Muscle layer of colon (tissue), 2 donors: Measurements from ENCODE around the gene FRMD4A.
"Not testable (repeated sequence)": the region's sequence is repeated elsewhere in the genome, so short reads cannot be mapped to it uniquely, and the experiment has no call there.

Source experiments
- H3K27ac ChIP-seq: one replicate; pipeline ENCODE4 v1.7.0; 2013; ENCODE audit warnings: low read depth, mild to moderate bottlenecking, low read length, moderate library complexity
- H3K27me3 ChIP-seq, 2 donors: one replicate each; pipeline ENCODE4 v1.7.0; 2013; ENCODE audit warnings: low read length in 2 of 2, mild to moderate bottlenecking in 2 of 2; ENCODE audit not compliant: insufficient read depth in 2 of 2, control insufficient read depth in 1 of 2
- H3K36me3 ChIP-seq: one replicate; pipeline ENCODE4 v1.7.0; 2013; ENCODE audit warnings: mild to moderate bottlenecking, low read length; ENCODE audit not compliant: insufficient read depth
- H3K4me1 ChIP-seq: one replicate; pipeline ENCODE4 v1.7.0; 2013; ENCODE audit warnings: mild to moderate bottlenecking, low read length; ENCODE audit not compliant: insufficient read depth
- H3K4me3 ChIP-seq, 2 donors: one replicate each; pipeline ENCODE4 v1.7.0; 2013; ENCODE audit warnings: low read length in 2 of 2, low read depth in 1 of 2, mild to moderate bottlenecking in 1 of 2, moderate library complexity in 1 of 2
- H3K9ac ChIP-seq: one replicate; pipeline ENCODE4 v1.7.0; 2013; ENCODE audit warnings: low read length
- H3K9me3 ChIP-seq: one replicate; pipeline ENCODE4 v1.7.0; 2013; ENCODE audit warnings: mild to moderate bottlenecking, low read length
- donor health status: abdominal sarcoma.
- donor health status: Adenocarcinoma of cecum.

The FRMD4A gene

GRCh38 chr10:14199098-14199497 is 131.6 kb downstream of the FRMD4A start:
- H3K9me3 ChIP-seq, H3K36me3 ChIP-seq, H3K4me3 ChIP-seq: not testable (repeated sequence)

GRCh38 chr10:14198078-14198477 is 132.6 kb downstream of the FRMD4A start:
- no peaks in the 10 kb centered on the region for H3K36me3 ChIP-seq
- H3K4me1 ChIP-seq = no peaks in the 10 kb centered on the region
- H3K4me3 ChIP-seq = no peak overlapping the region
- no peak overlapping the region for H3K9ac ChIP-seq
- H3K9me3 ChIP-seq = no peaks in the 10 kb centered on the region
- H3K27me3 ChIP-seq = no peaks in the 10 kb centered on the region
- H3K27ac ChIP-seq = no peak overlapping the region

More at GRCh38 chr10:14199098-14199497, 131.6 kb downstream of the FRMD4A start:
- H3K4me1 ChIP-seq, H3K9ac ChIP-seq, H3K27ac ChIP-seq, H3K27me3 ChIP-seq: not testable (repeated sequence)

GRCh38 chr10:14196113-14196512 is 134.6 kb downstream of the FRMD4A start:
- Histone ChIP-seq H3K27me3 (no peaks in the 10 kb centered on the region), H3K36me3 (no peaks in the 10 kb centered on the region)

GRCh38 chr10:14195433-14195832 is 135.3 kb downstream of the FRMD4A start:
- no peak overlapping the region for H3K27ac ChIP-seq
- no peaks in the 10 kb centered on the region for H3K27me3 ChIP-seq
- H3K9me3 ChIP-seq = no peaks in the 10 kb centered on the region

More at GRCh38 chr10:14196113-14196512, 134.6 kb downstream of the FRMD4A start:
- no peaks in the 10 kb centered on the region for H3K9me3 ChIP-seq
- no peak overlapping the region for H3K9ac ChIP-seq
- no peak overlapping the region for H3K27ac ChIP-seq
- no peak overlapping the region for H3K4me3 ChIP-seq
- H3K4me1 ChIP-seq = no peaks in the 10 kb centered on the region

GRCh38 chr10:14192746-14193145 is 138.0 kb downstream of the FRMD4A start:
- Histone ChIP-seq H3K4me1 (no peaks in the 10 kb centered on the region), H3K27ac (no peak overlapping the region), H3K9me3 (no peaks in the 10 kb centered on the region), H3K4me3 (no peak overlapping the region), H3K36me3 (no peaks in the 10 kb centered on the region), H3K9ac (no peak overlapping the region), H3K27me3 (no peaks in the 10 kb centered on the region)

More at GRCh38 chr10:14195433-14195832, 135.3 kb downstream of the FRMD4A start:
- Histone ChIP-seq H3K4me3 (no peak overlapping the region), H3K36me3 (no peaks in the 10 kb centered on the region), H3K9ac (no peak overlapping the region), H3K4me1 (no peaks in the 10 kb centered on the region)

GRCh38 chr10:14191871-14192270 is 138.9 kb downstream of the FRMD4A start:
- Histone ChIP-seq H3K9ac (no peak overlapping the region), H3K4me1 (no peaks in the 10 kb centered on the region), H3K9me3 (no peaks in the 10 kb centered on the region), H3K4me3 (no peak overlapping the region), H3K36me3 (no peaks in the 10 kb centered on the region), H3K27ac (no peak overlapping the region), H3K27me3 (no peaks in the 10 kb centered on the region)

- Histone ChIP-seq H3K4me1 (no peaks in the 10 kb centered on the region), H3K27ac (no peak overlapping the region), H3K4me3 (no peak overlapping the region), H3K36me3 (no peaks in the 10 kb centered on the region), H3K9ac (no peak overlapping the region), H3K9me3 (no peaks in the 10 kb centered on the region), H3K27me3 (no peaks in the 10 kb centered on the region)
Measured at GRCh38 chr10:14191407-14191806, 139.3 kb downstream of the FRMD4A start.

DNA sequence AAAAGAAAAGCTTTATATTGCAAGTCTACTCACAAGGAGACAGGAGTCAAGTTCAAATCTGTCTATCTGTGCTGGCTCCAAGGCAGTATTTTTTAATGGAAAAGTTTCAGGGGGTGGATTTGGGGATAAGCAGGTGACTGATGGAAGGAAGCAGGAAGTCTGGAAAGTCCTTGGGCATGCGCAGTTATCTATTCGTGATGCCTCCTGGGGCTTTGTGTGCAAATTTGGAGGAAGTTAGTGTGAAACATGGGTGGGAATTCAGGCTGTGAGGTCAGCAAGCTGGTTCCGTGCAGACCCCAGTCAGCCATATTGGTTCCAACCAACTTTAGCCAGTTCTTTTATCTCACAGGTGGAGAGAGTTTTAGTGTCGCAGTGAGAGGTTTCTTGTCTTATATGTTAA is 140.0 kb downstream of the FRMD4A start:
- H3K4me3 ChIP-seq = no peak overlapping the region
- no peaks in the 10 kb centered on the region for H3K9me3 ChIP-seq
- no peak overlapping the region for H3K27ac ChIP-seq
- H3K27me3 ChIP-seq = no peaks in the 10 kb centered on the region
- H3K36me3 ChIP-seq = no peaks in the 10 kb centered on the region
- no peaks in the 10 kb centered on the region for H3K4me1 ChIP-seq
- no peak overlapping the region for H3K9ac ChIP-seq

GRCh38 chr10:14186245-14186644 is 144.5 kb downstream of the FRMD4A start:
- no peak overlapping the region for H3K27ac ChIP-seq
- no peaks in the 10 kb centered on the region for H3K36me3 ChIP-seq
- H3K9ac ChIP-seq = no peak overlapping the region
- no peaks in the 10 kb centered on the region for H3K4me1 ChIP-seq
- H3K27me3 ChIP-seq = peaks cover 0 to under 1% of the 10 kb centered on the region in 2 donors
- no peak overlapping the region for H3K4me3 ChIP-seq
- H3K9me3 ChIP-seq = no peaks in the 10 kb centered on the region

- Histone ChIP-seq H3K4me3 (no peak overlapping the region), H3K9me3 (no peaks in the 10 kb centered on the region), H3K4me1 (no peaks in the 10 kb centered on the region), H3K36me3 (no peaks in the 10 kb centered on the region), H3K27me3 (peaks cover 0 to 8% of the 10 kb centered on the region in 2 donors), H3K9ac (no peak overlapping the region), H3K27ac (no peak overlapping the region)
Measured at GRCh38 chr10:14185316-14186045, 145.2 kb downstream of the FRMD4A start.

GRCh38 chr10:14184841-14185315 is 145.8 kb downstream of the FRMD4A start:
- Histone ChIP-seq H3K27me3 (peaks cover 0 to 12% of the 10 kb centered on the region in 2 donors), H3K9ac (no peak overlapping the region), H3K4me3 (no peak overlapping the region), H3K4me1 (no peaks in the 10 kb centered on the region), H3K9me3 (no peaks in the 10 kb centered on the region), H3K36me3 (no peaks in the 10 kb centered on the region), H3K27ac (no peak overlapping the region)

- H3K4me3 ChIP-seq = no peak overlapping the region
- H3K9ac ChIP-seq = no peak overlapping the region
- H3K27ac ChIP-seq = no peak overlapping the region
- no peaks in the 10 kb centered on the region for H3K9me3 ChIP-seq
- H3K36me3 ChIP-seq = no peaks in the 10 kb centered on the region
- no peaks in the 10 kb centered on the region for H3K4me1 ChIP-seq
- H3K27me3 ChIP-seq = peaks cover 0 to 12% of the 10 kb centered on the region in 2 donors
Measured at GRCh38 chr10:14182781-14183180, 147.9 kb downstream of the FRMD4A start.
